K562 (cell line): ENCODE data around the gene MVK. TPM values are rescaled to one million over a fixed set of nuclear protein-coding genes. Genes with fewer than 3 reads are reported as not detected.
"Not testable (repeated sequence)": the region's sequence is repeated elsewhere in the genome, so short reads cannot be mapped to it uniquely, and the experiment has no call there.

Experiments
- ATAC-seq: fragments of 200-7000 bp; cut with Tn5 transposase; 3 replicates; pipeline ENCODE4 v1.9.1; 2020; ENCODE audit warnings: moderate library complexity
- BruUV-seq: library from RNA; stranded (reverse); fragments of 400-500 nt; replicated peaks from 2 replicates; lab custom pipeline; 2021; lab: Mats Ljungman, UMichigan
- CTCF ChIA-PET: fragments of 300-600 bp; formaldehyde crosslinking; extraction: SDS; loops from one replicate; lab custom pipeline; 2021; ENCODE audit warnings: low intra/inter-chr PET ratio; lab: Yijun Ruan, JAX
- POLR2A ChIA-PET: fragments of 300-600, 350-650 bp; sonication (Branson Sonifier 250); formaldehyde crosslinking; extraction: SDS; loops from one replicate; lab custom pipeline; 2021; ENCODE audit warnings: antibody characterized with exemption, inconsistent platforms; lab: Yijun Ruan, JAX
- DNase-seq, 4 experiments: peaks; one replicate each; pipeline versions ENCODE4 v3.0.0 to v3.0.0-alpha.2; 2011 to 2018; ENCODE audit warnings: low spot score in 3 of 4, mixed read lengths in 3 of 4; ENCODE audit errors: extremely low read depth in 1 of 4
- FAIRE-seq: peaks from 2 replicates; lab custom pipeline; 2011; peaks lifted over from hg19 to GRCh38; lab: Jason Lieb, UNC
- H2AFZ ChIP-seq: 2 replicates; pipeline ENCODE4 v1.6.0; 2011; ENCODE audit warnings: low read depth, low read length, control low read depth, inconsistent platforms
- H3K27ac ChIP-seq: fragments of 200-600 bp; 3 replicates; pipeline ENCODE4 v1.8.0; 2011; ENCODE audit warnings: low read depth, mild to moderate bottlenecking, control low read depth, inconsistent platforms, low read length, moderate library complexity, mixed read lengths; ENCODE audit errors: extremely low read depth
- H3K27me3 ChIP-seq, 2 experiments: fragments of 300-600 bp in 1 of 2; 2 replicates in 1 of 2; 3 replicates in 1 of 2; pipeline versions ENCODE4 v1.6.0 to v1.8.0; 2011; ENCODE audit warnings: inconsistent platforms in 2 of 2, low read length in 2 of 2, mild to moderate bottlenecking in 1 of 2, mixed read lengths in 1 of 2, moderate library complexity in 1 of 2; ENCODE audit not compliant: control insufficient read depth in 2 of 2, insufficient read depth in 2 of 2
- H3K36me3 ChIP-seq: fragments of 300-600 bp; 3 replicates; pipeline ENCODE4 v1.8.0; 2011; ENCODE audit warnings: mild to moderate bottlenecking, low read length, inconsistent platforms; ENCODE audit not compliant: control insufficient read depth, insufficient read depth
- H3K4me1 ChIP-seq, 2 experiments: fragments of 200-600 bp in 1 of 2; replicated peaks in 1 of 2; 2 replicates in 1 of 2; 3 replicates in 1 of 2; pipeline versions ENCODE4 v1.5.1 to v1.8.0; 2011; ENCODE audit warnings: inconsistent platforms in 2 of 2, low read length in 2 of 2, mild to moderate bottlenecking in 1 of 2, mixed read lengths in 1 of 2, moderate library complexity in 1 of 2; ENCODE audit not compliant: control insufficient read depth in 2 of 2, insufficient read depth in 2 of 2
- H3K4me2 ChIP-seq: 2 replicates; pipeline ENCODE4 v1.6.1; 2011; ENCODE audit warnings: low read length, control low read depth, inconsistent platforms, mixed read lengths; ENCODE audit not compliant: insufficient read depth
- H3K4me3 ChIP-seq: fragments of 200-600 bp; sonication (generic), shearing (Covaris generic); 2 replicates; pipeline ENCODE4 v1.5.1; 2016; ENCODE audit warnings: control low read depth, inconsistent platforms
- H3K79me2 ChIP-seq: fragments of 200-600 bp; 3 replicates; pipeline ENCODE4 v1.8.0; 2011; ENCODE audit warnings: low read length, inconsistent platforms; ENCODE audit not compliant: control insufficient read depth, insufficient read depth
- H3K9ac ChIP-seq, 2 experiments: 2 replicates each; pipeline versions ENCODE4 v1.6.0 to v1.6.1; 2011; ENCODE audit warnings: low read depth in 2 of 2, low read length in 2 of 2, control low read depth in 1 of 2, inconsistent platforms in 1 of 2, mild to moderate bottlenecking in 1 of 2, mixed read lengths in 1 of 2; ENCODE audit not compliant: insufficient read depth in 1 of 2
- H3K9me1 ChIP-seq: one replicate; pipeline ENCODE4 v1.6.0; 2011; ENCODE audit warnings: inconsistent platforms, mild to moderate bottlenecking, low read length, moderate library complexity; ENCODE audit not compliant: control insufficient read depth, insufficient read depth
- H3K9me3 ChIP-seq: replicated peaks from 2 replicates; pipeline ENCODE4 v1.5.1; 2011; ENCODE audit warnings: low read depth, low read length, inconsistent platforms; ENCODE audit not compliant: control insufficient read depth, insufficient read depth
- H4K20me1 ChIP-seq: replicated peaks from 2 replicates; pipeline ENCODE4 v1.6.1; 2011; ENCODE audit warnings: low read length, inconsistent platforms, mixed read lengths; ENCODE audit not compliant: control insufficient read depth, insufficient read depth
- ETV5 ChIP-seq: sonication (generic); formaldehyde crosslinking; IDR thresholded peaks from 2 replicates; pipeline ENCODE4 v1.4.0; 2020; ENCODE audit warnings: low read depth, mild to moderate bottlenecking, missing genetic modification reagents
- HOMEZ ChIP-seq: fragments of 250-450 bp; sonication (Bioruptor Pico); IDR thresholded peaks from 2 replicates; pipeline ENCODE4 v1.4.0; 2020; ENCODE audit warnings: mild to moderate bottlenecking, moderate library complexity
- IRF2 ChIP-seq: sonication (generic); formaldehyde crosslinking; IDR thresholded peaks from 2 replicates; pipeline ENCODE4 v1.8.1; 2022; ENCODE audit warnings: mild to moderate bottlenecking, missing genetic modification reagents
- PHB ChIP-seq: fragments of 250-450 bp; sonication (Bioruptor Pico); IDR thresholded peaks from 2 replicates; pipeline ENCODE4 v1.5.0; 2021
- POLR2AphosphoS5 ChIP-seq: IDR thresholded peaks from 2 replicates; pipeline ENCODE4 v1.6.1; 2011; ENCODE audit warnings: mild to moderate bottlenecking, low read depth, low read length, moderate library complexity; ENCODE audit not compliant: control insufficient read depth, insufficient read depth
- RBM25 ChIP-seq: fragments of 200-400 bp; formaldehyde crosslinking; IDR thresholded peaks from 2 replicates; pipeline ENCODE4 v1.6.1; 2018; ENCODE audit warnings: low read length, low read depth, moderate library complexity; ENCODE audit not compliant: severe bottlenecking
- TSHZ1 ChIP-seq: fragments of 250-450 bp; sonication (Bioruptor Pico); IDR thresholded peaks from 2 replicates; pipeline ENCODE4 v1.4.0; 2020; ENCODE audit warnings: mild to moderate bottlenecking, moderate library complexity
- ZFP36 ChIP-seq: fragments of 150-350 bp; IDR thresholded peaks from 2 replicates; pipeline ENCODE4 v1.6.1; 2018; ENCODE audit warnings: low read length, low read depth; ENCODE audit not compliant: partially characterized antibody
- ZNF121 ChIP-seq: sonication (generic); formaldehyde crosslinking; conservative IDR thresholded peaks from 2 replicates; pipeline ENCODE4 v1.8.0; 2022; ENCODE audit warnings: missing genetic modification reagents
- ZNF217 ChIP-seq: sonication (generic); formaldehyde crosslinking; IDR thresholded peaks from 2 replicates; pipeline ENCODE4 v1.8.0; 2022; ENCODE audit warnings: mild to moderate bottlenecking, missing genetic modification reagents
- WGBS: fragments of 100-300 bp; shearing (Covaris generic); methylation state at CpG from one replicate; pipeline ENCODE4 v1.1.6; 2016; ENCODE audit warnings: low coverage, mixed read lengths; ENCODE audit not compliant: insufficient coverage; ENCODE audit errors: missing lambda C conversion rate; 5-methylcytosine and 5-hydroxymethylcytosine counted together
- in situ Hi-C: fragments of 300-500 bp; cut with MboI; formaldehyde crosslinking; loops from 4 replicates; pipeline ENCODE4 v1.15.0; 2018; ENCODE audit warnings: inconsistent platforms, mixed read lengths
- intact Hi-C: fragments of 100-400 bp; cut with micrococcal nuclease; formaldehyde crosslinking; loops from 2 replicates; pipeline ENCODE4 v1.14.2; 2022
- polyA plus RNA-seq, 8 experiments: library from polyadenylated mRNA; depleted of rRNA in 4 of 8; stranded (reverse) in 5 of 8; unstranded in 3 of 8; fragments of >200 nt; fragmentation: Nextera tagmentation in 2 of 8; fragmentation: Illumina TruSeq in 1 of 8; extraction: Ambion mirVana in 2 of 8; extraction: Trizol in 1 of 8; gene quantifications; 2 replicates each; pipeline versions ENCODE4 v1.2.1 to v1.2.3, GENCODE V29; 2011 to 2014; ENCODE audit warnings: inconsistent platforms in 1 of 8, missing spikeins in 1 of 8
- total RNA-seq, 7 experiments: library from RNA; depleted of rRNA in 6 of 7; stranded (reverse); fragments of >200 nt in 6 of 7; fragmentation: Illumina TruSeq in 2 of 7; extraction: Trizol in 2 of 7; gene quantifications; 2 replicates each; pipeline versions ENCODE4 v1.2.1 to v1.2.3, GENCODE V29; 2011 to 2021; ENCODE audit warnings: low replicate concordance in 1 of 7

Gene MVK
- total and polyA plus RNA-seq, 9 of the 15 experiments (the other 6 are each of a cell fraction or from before 2014, with no cell fraction given) = 0.41 to 33.6 (median 18.8) TPM

GRCh38 chr12:109602132-109602531 lies 28.5 kb downstream of the MVK start:
- Histone ChIP-seq H4K20me1 (peaks cover 17% of the 10 kb centered on the region), H3K27me3 (peaks cover 15 to 42% of the 10 kb centered on the region in 2 experiments; a peak in 4 of 5 replicates), H3K4me1 (peaks cover 4 to 25% of the 10 kb centered on the region in 2 experiments; a peak in 4 of 5 replicates)
- FAIRE-seq, H3K9me1 ChIP-seq, H3K27ac ChIP-seq, DNase-seq, H3K79me2 ChIP-seq, intact Hi-C loops, H3K4me2 ChIP-seq, H3K36me3 ChIP-seq, H3K9ac ChIP-seq, ATAC-seq, H3K9me3 ChIP-seq, H2AFZ ChIP-seq, BruUV-seq, H3K4me3 ChIP-seq, in situ Hi-C loops: not testable (repeated sequence)
- CTCF ChIA-PET = interaction anchor here (0.6 kb wide), 1 partner anchor 47 kb away, joined by 5 read pairs; no protein-coding TSS in a partner anchor
- peak; percentile 67 for TF ChIP-seq ZNF121 (CRISPR knock-in tag)
- WGBS = 2% methylated on average over 5 of the region's 5 CpGs
- POLR2A ChIA-PET = interaction anchor here (0.6 to 1.6 kb wide), 2 partner anchors 17 to 46 kb away, joined by 3 to 6 read pairs; no protein-coding TSS in a partner anchor

GRCh38 chr12:109604132-109604585 lies 30.6 kb downstream of the MVK start:
- Histone ChIP-seq H3K4me2 (no peak overlapping the region), H3K4me1 (peaks cover 0 to 14% of the 10 kb centered on the region in 2 experiments; a peak in 2 of 5 replicates), H3K27me3 (peaks cover 17 to 51% of the 10 kb centered on the region in 2 experiments; a peak in 4 of 5 replicates), H3K4me3 (no peak overlapping the region), H3K79me2 (no peaks in the 10 kb centered on the region), H3K9ac (no peak overlapping the region), H4K20me1 (peaks cover 12% of the 10 kb centered on the region), H3K27ac (no peak overlapping the region; the same call in 2 of the 3 replicates), H3K9me3 (no peaks in the 10 kb centered on the region), H3K36me3 (no peaks in the 10 kb centered on the region), H3K9me1 (no peaks in the 10 kb centered on the region), H2AFZ (no peak overlapping the region)
- in situ Hi-C loops = no loop called here
- intact Hi-C loops = no loop called here
- no peak for FAIRE-seq
- no peak for ATAC-seq
- ChIA-PET POLR2A (interaction anchor here (0.7 kb wide), 1 partner anchor 83 kb away, joined by 4 read pairs; no protein-coding TSS in a partner anchor), CTCF (no interaction called here)
- no peak for DNase-seq
- TF ChIP-seq HOMEZ (CRISPR knock-in tag) = no peak
- peak; percentile 65 for TF ChIP-seq RBM25
- TF ChIP-seq PHB (CRISPR knock-in tag) = no peak
- TF ChIP-seq TSHZ1 (CRISPR knock-in tag) = no peak
- no peak for TF ChIP-seq ETV5 (CRISPR knock-in tag)
- no peak for TF ChIP-seq POLR2AphosphoS5
- TF ChIP-seq IRF2 (CRISPR knock-in tag) = no peak
- TF ChIP-seq ZFP36 = peak; percentile 78
- no peak for TF ChIP-seq ZNF217 (CRISPR knock-in tag)
- BruUV-seq = no TSS peak
- WGBS = 10% methylated on average over 3 of the region's 3 CpGs
